SU-DHL-6 (cell line): ENCODE data around the gene UNC13B.

Experiments
- CTCF ChIP-seq: fragments of 200-600 bp; sonication (generic); IDR thresholded peaks from one replicate; pipeline ENCODE4 v1.5.1; 2017; ENCODE audit warnings: antibody characterized with exemption, mild to moderate bottlenecking, low read length, moderate library complexity; ENCODE audit not compliant: insufficient read depth, poor library complexity, severe bottlenecking
- EZH2phosphoT487 ChIP-seq: fragments of 200-600 bp; sonication (generic), shearing (Covaris generic); conservative IDR thresholded peaks from 2 replicates; pipeline ENCODE4 v1.6.1; 2018; ENCODE audit warnings: mild to moderate bottlenecking, antibody characterized with exemption, low read length, moderate library complexity, mixed read lengths

DNA sequence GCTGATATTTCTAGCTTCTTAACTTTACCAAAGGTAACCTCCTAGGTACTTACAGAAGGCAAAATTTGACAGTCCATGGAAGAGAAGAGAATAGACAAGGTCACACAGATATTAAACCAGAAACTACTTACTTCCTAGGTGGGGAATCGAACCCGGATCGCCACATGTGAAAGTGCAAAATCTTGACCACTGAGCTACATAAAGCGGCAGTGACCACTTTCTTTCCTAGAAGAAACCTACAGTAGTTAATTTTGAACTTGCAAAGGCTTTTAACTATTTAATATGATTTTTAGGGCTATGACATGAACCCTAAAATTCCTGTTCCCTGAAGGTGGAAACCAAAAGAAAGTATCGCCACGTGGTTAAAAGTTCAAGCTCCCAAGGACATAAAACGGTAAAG lies 25.8 kb upstream of the UNC13B start:
- TF ChIP-seq CTCF, result no peak
- no peak for TF ChIP-seq EZH2phosphoT487
